NCI-H748 treated with DMSO at 0.1 percent for 48 hours (cell line): Measurements from ENCODE around the gene IRX4.

ENCODE experiments used
- DNase-seq: peaks from one replicate; lab custom pipeline; 2025; lab: John Stamatoyannopoulos, UW

IRX4 gene

DNA sequence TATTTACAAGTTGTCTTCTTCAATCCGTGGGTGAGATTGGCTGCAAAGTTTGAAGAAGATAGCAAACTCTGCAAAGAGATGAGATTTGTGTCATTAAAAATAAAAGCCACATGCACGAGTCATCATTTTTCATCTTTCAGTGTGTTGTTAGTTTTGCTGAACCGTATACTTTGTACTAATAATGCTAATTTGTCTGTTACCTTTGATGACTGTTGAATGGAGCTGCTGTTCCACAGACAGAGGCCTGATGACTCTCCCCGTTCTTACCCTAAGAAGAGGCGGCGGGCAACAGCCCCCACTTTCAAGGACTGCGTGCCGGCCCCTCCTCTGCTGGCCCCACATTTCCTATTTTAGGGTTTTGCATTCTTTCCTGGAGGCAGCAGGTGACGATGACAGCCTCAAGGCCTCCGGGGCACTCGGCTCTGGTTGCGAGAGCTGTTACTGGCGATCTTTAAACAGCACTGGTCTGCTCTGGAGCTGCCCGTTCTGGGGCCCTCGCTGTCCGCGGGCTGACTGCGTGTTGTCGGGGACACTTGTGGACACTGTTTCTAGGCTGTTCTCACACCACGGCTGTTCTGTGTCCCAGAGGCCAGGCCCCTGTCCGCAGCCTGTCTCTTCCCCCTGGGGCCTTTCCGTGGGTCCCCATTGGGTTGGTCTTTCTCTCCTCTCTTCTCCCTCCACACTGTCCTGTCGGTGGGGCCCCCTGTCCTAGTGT lies 46.4 kb downstream of the IRX4 start:
- no peak for DNase-seq

DNA sequence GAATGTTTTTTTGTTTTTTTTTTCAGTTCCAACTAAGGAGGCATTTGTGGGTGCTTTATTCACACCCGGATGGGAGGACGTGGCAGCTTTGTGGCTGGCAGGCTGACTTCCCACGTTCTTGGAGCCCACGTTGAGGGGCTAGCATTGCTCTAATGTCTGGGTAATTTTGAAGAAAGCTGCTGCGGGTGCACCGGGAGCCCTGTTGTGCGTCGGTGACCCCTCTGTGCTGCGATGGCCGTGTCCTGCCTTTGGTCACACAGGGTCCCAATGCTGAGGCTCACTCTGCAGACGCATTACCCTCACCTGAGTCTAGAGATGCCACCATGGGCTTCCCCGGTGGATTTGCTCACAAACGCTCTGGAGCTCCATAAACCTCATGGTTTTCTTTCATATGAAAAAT lies 47.3 kb downstream of the IRX4 start:
- no peak for DNase-seq

DNA sequence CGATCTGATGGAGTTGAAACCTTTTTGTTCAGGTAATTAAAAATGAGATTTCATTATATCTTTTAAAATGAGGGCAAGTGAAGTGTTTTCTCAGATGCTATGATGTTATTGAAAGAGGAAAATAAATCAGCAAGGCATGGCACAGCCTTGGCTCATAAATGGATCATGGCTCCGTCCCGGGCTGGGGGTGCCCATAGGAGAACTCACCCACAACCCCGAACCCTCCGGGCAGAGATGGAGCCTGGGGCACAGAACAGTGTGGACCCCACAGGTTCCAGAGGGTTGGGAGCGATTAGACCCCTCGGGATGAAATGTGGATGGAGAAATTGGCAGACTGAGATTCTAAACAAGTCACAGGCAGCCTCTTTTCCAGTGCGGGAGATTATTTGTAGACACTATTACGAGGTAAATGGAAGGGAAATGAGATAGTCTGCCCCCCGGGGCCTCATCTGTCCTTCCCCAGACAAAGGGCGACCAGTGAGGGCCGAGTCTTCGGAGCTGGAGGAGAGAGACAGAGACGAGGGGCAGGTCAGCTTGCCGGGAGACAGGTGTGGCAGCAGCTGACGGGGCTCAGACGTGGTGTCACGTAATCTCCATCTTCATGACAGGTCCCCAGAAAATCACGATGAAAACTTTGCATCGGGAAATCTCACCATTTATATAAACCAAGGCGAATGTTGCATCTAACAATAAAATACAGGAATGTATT lies 47.9 kb downstream of the IRX4 start:
- DNase-seq = peak; percentile 40

DNA sequence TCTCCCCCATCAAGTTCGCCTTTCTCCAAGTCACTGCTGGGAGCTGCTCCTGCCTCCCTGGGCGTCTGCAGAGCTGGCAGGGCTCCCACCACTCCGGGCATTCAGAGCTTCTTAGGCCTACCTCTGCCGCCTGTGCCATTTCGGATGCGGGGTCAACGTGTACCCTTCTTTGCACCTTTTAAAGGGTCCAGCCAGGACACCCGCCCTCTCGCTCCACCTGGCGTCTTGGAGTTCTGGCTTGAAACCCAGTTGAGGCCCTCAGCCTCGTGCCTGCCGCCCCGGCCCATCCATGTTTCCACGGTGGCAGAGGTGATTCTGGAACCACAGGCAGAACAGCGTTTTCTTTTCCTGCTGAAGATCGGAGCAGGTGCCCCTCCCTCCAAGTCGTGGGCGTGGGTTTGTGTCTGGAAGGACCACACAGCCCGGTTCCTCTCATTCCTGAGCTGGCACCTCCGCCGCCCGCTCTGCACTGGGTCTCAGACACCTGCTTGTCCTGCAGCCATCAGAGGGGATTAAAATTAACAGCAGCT lies 48.6 kb downstream of the IRX4 start:
- DNase-seq = no peak

DNA sequence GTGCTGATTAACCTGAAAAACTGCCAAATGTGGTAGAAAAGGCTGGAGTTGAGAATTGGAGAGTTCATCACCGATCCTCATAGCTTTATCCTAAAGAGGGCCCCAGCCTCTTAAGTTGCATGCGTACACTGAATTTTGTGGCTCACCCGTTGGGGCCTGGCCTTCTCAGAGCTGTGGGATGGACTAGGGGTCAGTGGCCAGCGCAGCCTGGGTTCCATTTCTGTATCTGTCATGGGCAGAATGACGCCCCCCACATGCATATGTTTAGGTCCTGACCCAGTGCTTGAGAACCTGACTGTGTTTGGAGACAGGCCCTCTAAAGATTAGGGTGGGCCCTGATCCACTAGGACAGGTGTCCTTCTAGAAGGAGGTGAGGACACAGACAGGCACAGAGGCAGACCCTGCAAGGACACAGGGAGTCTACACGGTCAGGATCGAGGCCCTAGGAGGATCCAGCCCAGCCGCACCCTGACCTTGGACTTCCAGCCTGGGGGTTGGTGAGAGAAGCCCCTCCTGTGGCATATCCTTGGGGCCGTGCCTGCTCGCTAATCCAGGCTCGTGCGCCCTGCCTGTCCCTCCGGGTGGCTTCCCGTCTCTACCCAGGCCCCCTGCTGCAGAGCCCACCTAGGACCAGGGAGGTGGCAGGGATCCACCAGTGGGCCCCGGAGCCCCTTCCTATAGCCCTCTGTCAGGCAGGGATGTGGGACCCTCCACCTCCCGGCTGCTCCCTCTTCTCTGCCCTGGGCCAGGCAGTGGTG lies 49.3 kb downstream of the IRX4 start:
- no peak for DNase-seq

DNA sequence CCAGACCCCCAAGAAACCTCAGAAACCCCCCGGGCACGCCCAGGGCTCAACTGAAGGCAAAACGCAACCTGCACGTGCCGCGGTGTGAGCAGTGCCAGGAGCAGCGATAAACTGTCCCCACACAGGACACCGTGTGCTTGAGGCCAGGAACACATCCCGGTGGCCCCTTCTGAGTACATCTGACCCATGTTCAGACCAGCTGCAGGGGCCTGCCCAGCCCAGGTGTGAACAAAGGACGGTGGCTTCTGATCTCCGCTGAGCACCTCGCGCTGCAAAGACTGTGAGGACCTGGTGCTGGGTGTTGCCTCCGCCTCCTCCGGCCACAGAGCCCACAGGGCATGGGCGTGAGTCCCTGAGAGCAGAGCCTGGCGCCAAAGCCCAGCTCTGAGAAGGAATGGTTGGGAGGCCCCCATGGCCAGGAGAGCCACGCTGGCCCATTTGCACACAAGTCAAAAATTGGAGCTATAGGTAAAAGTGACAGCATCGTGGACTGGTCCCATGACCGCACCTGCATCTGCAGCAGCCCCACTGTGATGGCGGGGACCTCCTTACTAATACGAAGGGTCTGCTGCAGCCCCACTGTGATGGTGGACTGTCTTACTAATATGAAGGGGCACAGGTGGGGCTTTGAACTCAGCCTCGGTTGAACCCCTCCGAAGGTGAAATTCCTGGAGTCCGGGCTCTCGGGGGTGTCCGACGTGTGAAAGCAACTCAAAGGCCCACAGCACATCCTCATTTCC lies 50.0 kb downstream of the IRX4 start:
- DNase-seq = no peak

DNA sequence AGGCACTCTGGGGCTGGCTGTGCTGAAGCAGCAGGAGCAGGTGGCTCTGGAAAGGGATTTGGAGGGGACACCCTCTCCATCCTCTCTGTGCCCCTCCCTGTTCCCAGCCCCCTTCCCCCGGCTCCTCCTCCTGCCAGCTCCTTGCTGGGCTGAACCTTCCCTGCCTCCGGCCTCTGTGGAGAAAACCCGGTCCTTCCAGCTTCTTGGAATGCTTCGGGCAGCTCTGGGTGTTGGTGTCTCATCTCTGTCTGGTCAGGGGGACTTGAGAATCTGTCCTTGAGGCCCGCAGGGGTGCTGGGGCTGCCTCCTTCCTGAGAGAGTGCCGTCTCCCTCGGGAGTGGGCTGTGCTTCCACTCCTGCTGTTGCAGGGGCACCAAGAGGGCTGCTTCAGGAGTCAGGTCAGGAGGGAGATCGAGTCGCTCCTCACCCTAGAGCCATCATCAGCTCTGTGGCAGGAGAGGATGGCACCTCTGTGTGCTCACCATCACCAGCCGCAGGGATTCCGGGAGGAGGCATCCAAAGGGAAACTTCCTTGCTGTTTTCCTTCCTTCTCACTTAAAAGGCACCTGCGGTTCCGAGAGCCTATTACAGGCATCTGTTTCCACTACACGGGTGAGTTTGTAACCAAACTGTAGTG lies 50.9 kb downstream of the IRX4 start:
- no peak for DNase-seq

DNA sequence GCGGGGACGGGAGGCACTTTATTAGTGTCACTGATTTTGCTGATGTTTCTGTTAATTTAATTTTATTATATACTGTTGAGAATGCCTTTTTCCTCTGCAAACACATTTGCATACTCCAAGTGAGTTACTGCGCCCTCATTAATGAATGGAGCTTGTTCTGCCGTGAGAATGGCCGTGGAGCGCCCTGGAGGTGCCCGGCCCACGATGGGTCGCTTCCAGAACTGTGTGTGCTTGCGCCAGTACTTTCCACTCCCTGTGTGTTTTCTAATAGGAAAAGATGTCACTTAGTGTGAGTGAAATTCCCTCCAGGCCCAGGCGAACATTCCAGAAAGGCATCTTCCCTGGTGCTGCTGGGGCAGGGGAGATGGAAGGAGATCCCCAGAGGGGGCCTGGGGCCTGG lies 51.5 kb downstream of the IRX4 start:
- no peak for DNase-seq

DNA sequence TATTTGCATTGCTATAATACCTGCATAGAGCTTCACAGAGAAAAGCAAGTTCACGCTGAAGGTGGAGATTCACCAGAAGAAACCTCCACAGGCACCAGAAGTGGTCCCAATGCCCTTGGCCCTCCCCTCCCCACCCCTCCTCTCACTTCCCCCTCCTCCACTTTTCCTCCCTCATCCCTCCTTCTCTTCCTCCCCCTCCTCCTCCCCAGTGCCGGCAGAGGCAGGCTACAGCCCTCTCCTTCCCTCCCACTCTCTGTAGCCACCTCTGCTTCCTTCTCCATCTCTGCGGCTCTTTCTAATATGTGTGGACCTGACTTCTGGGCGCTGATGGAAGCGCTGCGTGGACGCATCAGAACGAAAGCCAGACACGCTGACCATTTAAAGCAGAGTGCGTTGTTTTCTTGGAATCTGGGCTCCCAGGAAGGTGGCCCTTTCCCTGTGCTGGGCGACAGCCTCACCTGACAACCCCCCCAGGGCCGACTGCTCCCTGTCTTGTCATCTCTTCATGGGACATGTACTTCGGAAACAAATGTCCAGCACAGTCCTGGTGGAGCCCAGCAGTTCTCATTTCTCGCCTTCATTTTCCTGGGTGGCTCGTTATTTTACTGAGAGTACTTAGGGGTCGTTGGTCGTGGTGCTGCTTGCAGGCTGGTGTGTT lies 52.0 kb downstream of the IRX4 start:
- no peak for DNase-seq

DNA sequence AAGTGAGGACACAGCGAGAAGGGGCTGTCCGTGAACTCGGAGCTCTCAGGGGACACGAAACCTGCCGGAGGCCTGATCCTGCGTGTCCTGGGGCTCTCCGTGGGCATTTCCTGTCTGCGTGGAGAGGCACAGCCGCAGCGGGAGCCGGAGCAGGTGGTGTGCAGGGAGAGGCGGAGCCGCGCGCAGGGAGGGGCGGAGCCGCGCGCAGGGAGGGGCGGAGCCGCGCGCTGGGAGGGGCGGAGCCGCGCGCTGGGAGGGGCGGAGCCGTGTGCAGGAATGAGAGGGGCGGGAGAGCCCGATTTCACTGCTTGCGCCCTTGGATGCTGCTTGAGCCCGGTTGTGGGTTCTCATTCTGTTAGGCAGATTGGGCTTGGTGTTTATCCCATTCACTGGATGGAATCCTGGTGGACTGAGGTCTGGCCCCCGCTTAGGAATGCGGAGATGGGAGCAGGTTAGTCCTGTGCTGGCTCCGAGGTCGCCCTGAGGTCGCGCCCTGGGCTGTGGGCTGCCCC lies 54.8 kb downstream of the IRX4 start:
- DNase-seq = no peak
